Endothelial cell of umbilical vein (primary cell): ENCODE measurements around the gene ARSD. TPM values are rescaled to one million over a fixed set of nuclear protein-coding genes. Genes with fewer than 3 reads are reported as not detected.

Experiments
- BruUV-seq: library from RNA; stranded (reverse); fragments of 400-500 nt; replicated peaks from 2 replicates; lab custom pipeline; 2021; lab: Mats Ljungman, UMichigan
- CTCF ChIA-PET: fragments of 300-600, 350-600 bp; sonication (Branson Sonifier 250); formaldehyde crosslinking; loops from one replicate; lab custom pipeline; 2021; ENCODE audit warnings: antibody characterized with exemption, inconsistent platforms; lab: Charles Lee
- POLR2A ChIA-PET: fragments of 300-600, 350-600 bp; sonication (Branson Sonifier 250); formaldehyde crosslinking; loops from one replicate; lab custom pipeline; 2021; ENCODE audit warnings: antibody characterized with exemption, inconsistent platforms; lab: Charles Lee
- DNase-seq: peaks from one replicate; pipeline ENCODE4 v3.0.0-alpha.2; 2011; ENCODE audit warnings: low read depth, low spot score
- FAIRE-seq: peaks from 2 replicates; lab custom pipeline; 2011; peaks lifted over from hg19 to GRCh38; lab: Jason Lieb, UNC
- H2AFZ ChIP-seq: 2 replicates; pipeline ENCODE4 v1.6.0; 2012; ENCODE audit warnings: low read depth, low read length, control low read depth, inconsistent platforms
- H3K27ac ChIP-seq: 2 replicates; pipeline ENCODE4 v1.5.1; 2011; ENCODE audit warnings: low read depth, mild to moderate bottlenecking, control low read depth, low read length, moderate library complexity; ENCODE audit not compliant: insufficient read depth
- H3K27me3 ChIP-seq, 2 experiments: 2 replicates each; pipeline versions ENCODE4 v1.6.0 to v1.6.1; 2011; ENCODE audit warnings: low read length in 2 of 2, mixed read lengths in 1 of 2; ENCODE audit not compliant: control insufficient read depth in 2 of 2, insufficient read depth in 2 of 2
- H3K36me3 ChIP-seq, 2 experiments: 2 replicates in 1 of 2; 3 replicates in 1 of 2; pipeline ENCODE4 v1.5.1; 2011; ENCODE audit warnings: low read length in 2 of 2, mild to moderate bottlenecking in 1 of 2, moderate library complexity in 1 of 2; ENCODE audit not compliant: control insufficient read depth in 2 of 2, insufficient read depth in 2 of 2; ENCODE audit errors: extremely low read depth in 1 of 2
- H3K4me1 ChIP-seq: 3 replicates; pipeline ENCODE4 v1.5.1; 2011; ENCODE audit warnings: mild to moderate bottlenecking, low read length; ENCODE audit not compliant: control insufficient read depth, insufficient read depth; ENCODE audit errors: extremely low read depth
- H3K4me2 ChIP-seq: 2 replicates; pipeline ENCODE4 v1.6.1; 2011; ENCODE audit warnings: low read length, control low read depth, mixed read lengths; ENCODE audit not compliant: insufficient read depth
- H3K4me3 ChIP-seq, 3 experiments: fragments of 200-600 bp in 1 of 3; sonication (generic), shearing (Covaris generic) in 1 of 3; replicated peaks in 1 of 3; 2 replicates each; pipeline ENCODE4 v1.5.1; 2011 to 2016; ENCODE audit warnings: control low read depth in 3 of 3, low read length in 3 of 3, mild to moderate bottlenecking in 2 of 3, inconsistent platforms in 1 of 3, low read depth in 1 of 3, moderate library complexity in 1 of 3; ENCODE audit not compliant: insufficient read depth in 1 of 3
- H3K79me2 ChIP-seq: 2 replicates; pipeline ENCODE4 v1.6.0; 2012; ENCODE audit warnings: low read length, inconsistent platforms; ENCODE audit not compliant: control insufficient read depth, insufficient read depth
- H3K9ac ChIP-seq: replicated peaks from 2 replicates; pipeline ENCODE3; 2011; ENCODE audit warnings: low read length, control low read depth; ENCODE audit not compliant: insufficient read depth; ENCODE audit errors: extremely low read depth
- H3K9me1 ChIP-seq: replicated peaks from 3 replicates; pipeline ENCODE4 v1.6.0; 2011; ENCODE audit warnings: mild to moderate bottlenecking, low read length; ENCODE audit not compliant: control insufficient read depth, insufficient read depth; ENCODE audit errors: extremely low read depth
- H3K9me3 ChIP-seq: replicated peaks from 2 replicates; pipeline ENCODE4 v1.5.1; 2012; ENCODE audit warnings: low read length, inconsistent platforms; ENCODE audit not compliant: control insufficient read depth, insufficient read depth
- H4K20me1 ChIP-seq: replicated peaks from 2 replicates; pipeline ENCODE3; 2011; ENCODE audit warnings: mild to moderate bottlenecking, low read length; ENCODE audit not compliant: control insufficient read depth, insufficient read depth; ENCODE audit errors: extremely low read depth
- CTCF ChIP-seq, 2 donors: IDR thresholded peaks; 1 replicate in 1 of 2; 2 replicates in 1 of 2; pipeline ENCODE4 v1.5.1; 2011; ENCODE audit warnings: low read length in 2 of 2, mild to moderate bottlenecking in 2 of 2, moderate library complexity in 2 of 2, control low read depth in 1 of 2, inconsistent platforms in 1 of 2, low read depth in 1 of 2; ENCODE audit not compliant: insufficient read depth in 1 of 2; ENCODE audit errors: extremely low read depth in 1 of 2
- EZH2 ChIP-seq: IDR thresholded peaks from 2 replicates; pipeline ENCODE4 v1.6.1; 2012; ENCODE audit warnings: borderline replicate concordance, low read depth, mild to moderate bottlenecking, moderate library complexity, low read length, inconsistent platforms; ENCODE audit not compliant: severe bottlenecking
- FOS ChIP-seq: IDR thresholded peaks from 2 replicates; pipeline ENCODE4 v1.6.1; 2011; ENCODE audit warnings: mild to moderate bottlenecking, low read length, moderate library complexity, borderline replicate concordance; ENCODE audit not compliant: insufficient read depth
- GATA2 ChIP-seq: IDR thresholded peaks from 2 replicates; pipeline ENCODE4 v1.7.0; 2011; ENCODE audit warnings: low read depth, mild to moderate bottlenecking, moderate library complexity, mixed read lengths, low read length; ENCODE audit not compliant: insufficient read length, insufficient read depth
- JUN ChIP-seq: IDR thresholded peaks from 2 replicates; pipeline ENCODE4 v1.6.1; 2011; ENCODE audit warnings: borderline replicate concordance, low read depth; ENCODE audit not compliant: insufficient read length, insufficient read depth
- MAX ChIP-seq: IDR thresholded peaks from 2 replicates; pipeline ENCODE4 v1.6.1; 2011; ENCODE audit not compliant: insufficient read depth, insufficient read length
- MYC ChIP-seq: IDR thresholded peaks from one replicate; pipeline ENCODE4 v1.6.1; 2011; ENCODE audit warnings: mild to moderate bottlenecking, low read depth, low read length
- POLR2A ChIP-seq: IDR thresholded peaks from 2 replicates; pipeline ENCODE4 v1.6.1; 2012; ENCODE audit warnings: low read depth, mild to moderate bottlenecking, control low read depth, low read length
- POLR2AphosphoS5 ChIP-seq: IDR thresholded peaks from 2 replicates; pipeline ENCODE4 v1.6.1; 2012; ENCODE audit warnings: low read depth, mild to moderate bottlenecking, control low read depth, low read length, moderate library complexity; ENCODE audit not compliant: insufficient read depth
- dilution Hi-C: fragments of 300-500 bp; cut with MboI; formaldehyde crosslinking; loops from one replicate; pipeline ENCODE4 v1.15.0; 2019; ENCODE audit warnings: low sequenced_read_pairs; ENCODE audit not compliant: extremely low pct_ligation_motif_present
- intact Hi-C: fragments of 100-400 bp; cut with micrococcal nuclease; formaldehyde crosslinking; loops from one replicate; pipeline ENCODE4 v1.10.0; 2022
- polyA plus RNA-seq, 4 experiments: library from polyadenylated mRNA; depleted of rRNA in 3 of 4; stranded (reverse) in 3 of 4; unstranded in 1 of 4; fragments of >200 nt; gene quantifications; 2 replicates each; pipeline versions ENCODE4 v1.2.1 to v1.2.3, GENCODE V29; 2011 to 2012; ENCODE audit warnings: missing spikeins in 1 of 4
- total RNA-seq: library from RNA; stranded (reverse); gene quantifications from 2 replicates; pipeline ENCODE4 v1.2.3, GENCODE V29; 2021

Gene ARSD
- total and polyA plus RNA-seq, 2 donors (not counting 3 experiments of a cell fraction or from before 2014, with no cell fraction given), result 15.5 to 18.6 TPM

- no peak for FAIRE-seq
- Histone ChIP-seq H4K20me1 (no peaks in the 10 kb centered on the region), H3K4me2 (no peak overlapping the region), H3K9ac (no peak overlapping the region), H3K4me1 (no peaks in the 10 kb centered on the region), H3K9me1 (no peaks in the 10 kb centered on the region), H2AFZ (no peak overlapping the region), H3K36me3 (no peaks in the 10 kb centered on the region), H3K9me3 (no peaks in the 10 kb centered on the region), H3K4me3 (no peak overlapping the region), H3K27ac (no peak overlapping the region), H3K79me2 (no peaks in the 10 kb centered on the region), H3K27me3 (no peaks in the 10 kb centered on the region)
- no peak for DNase-seq
- CTCF ChIA-PET, result interaction anchor here (0.9 kb wide), 1 partner anchor 19 kb away, joined by 3 read pairs; no protein-coding TSS in a partner anchor
- TF ChIP-seq POLR2A, result no peak
- TF ChIP-seq MYC, result no peak
- intact Hi-C loops (no loop called here), dilution Hi-C loops (no loop called here)
- POLR2A ChIA-PET, result no interaction called here
- no TSS peak for BruUV-seq
Measured at GRCh38 chrX:2908125-2908685, 20.9 kb downstream of the ARSD start.

- intact Hi-C loops, result no loop called here
- no peak for FAIRE-seq
- Histone ChIP-seq H3K4me2 (no peak overlapping the region), H3K27me3 (no peaks in the 10 kb centered on the region), H3K4me1 (no peaks in the 10 kb centered on the region), H3K36me3 (no peaks in the 10 kb centered on the region), H3K27ac (no peak overlapping the region), H3K9me1 (no peaks in the 10 kb centered on the region), H3K9me3 (no peaks in the 10 kb centered on the region), H4K20me1 (no peaks in the 10 kb centered on the region), H3K9ac (no peak overlapping the region), H3K79me2 (no peaks in the 10 kb centered on the region), H2AFZ (no peak overlapping the region), H3K4me3 (no peak overlapping the region)
- DNase-seq, result no peak
- dilution Hi-C loops, result no loop called here
- ChIA-PET POLR2A (no interaction called here), CTCF (no interaction called here)
- no TSS peak for BruUV-seq
- no peak for TF ChIP-seq MYC
- no peak for TF ChIP-seq POLR2AphosphoS5
- TF ChIP-seq CTCF (IDR thresholded peaks at IDR 0.05; ENCODE audit: extremely low read depth in 1 of 2, insufficient read depth in 1 of 2, low read depth in 1 of 2, low read length in 2 of 2), result no peak
- TF ChIP-seq EZH2, result no peak
- TF ChIP-seq FOS, result no peak
- no peak for TF ChIP-seq POLR2A
- TF ChIP-seq JUN, result no peak
- no peak for TF ChIP-seq GATA2
- no peak for TF ChIP-seq MAX
Measured at GRCh38 chrX:2907295-2907694, 21.8 kb downstream of the ARSD start.
